Measurements from ENCODE around the gene CORO7. TPM values are rescaled to one million over a fixed set of nuclear protein-coding genes. Genes with fewer than 3 reads are reported as not detected.

CORO7 gene
- total RNA-seq = 24.8 and 35.8 TPM in 2 replicates

DNA sequence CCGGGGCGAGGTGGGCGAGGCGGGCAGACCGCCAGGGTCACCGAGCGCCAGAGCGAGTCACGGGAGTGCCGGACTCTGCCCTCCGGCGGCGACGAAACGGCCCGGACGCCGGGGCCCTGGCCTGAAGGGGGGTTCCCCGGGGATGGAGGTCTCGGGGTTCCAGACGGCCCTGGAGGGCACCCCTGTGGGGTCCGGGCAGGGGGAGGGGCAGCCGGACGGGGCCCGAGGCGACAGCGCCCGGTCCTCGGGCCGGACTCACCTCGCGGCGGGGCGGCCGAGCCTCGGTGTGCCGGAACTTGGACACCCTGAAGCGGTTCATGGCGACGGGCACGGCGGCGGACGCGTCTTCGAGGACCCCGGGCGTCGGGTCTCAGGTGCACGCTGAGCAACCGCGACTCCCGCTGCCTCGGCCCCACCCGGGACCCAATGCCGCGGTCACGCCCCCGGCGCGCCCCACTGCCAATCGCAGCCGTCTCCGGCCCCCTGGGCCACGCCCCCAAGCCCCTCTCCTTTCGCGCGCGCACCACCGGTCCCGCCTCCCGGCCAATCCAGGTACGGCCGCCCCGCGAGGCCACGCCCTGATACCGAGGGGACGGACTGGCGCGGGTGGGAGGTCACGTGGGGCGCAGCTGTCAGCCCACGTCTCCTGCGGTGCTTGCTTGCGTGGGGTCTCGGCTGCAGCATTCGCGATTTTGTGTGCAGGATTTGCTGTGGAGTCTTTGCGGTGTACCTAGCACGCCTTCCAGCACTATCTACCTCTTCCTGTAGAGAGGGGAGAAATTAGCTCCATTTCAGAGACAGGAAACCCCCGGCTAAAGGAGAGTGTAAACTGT, at the start of gene CORO7:
CORO7 (minus strand) TSS at position 397 of the 833 bp plus-strand sequence; CDS start at position 319, 78 bp downstream.
- peak; percentile 68 to 91 for DNase-seq (ENCODE audit: low read depth in 2 of 2)

DNA sequence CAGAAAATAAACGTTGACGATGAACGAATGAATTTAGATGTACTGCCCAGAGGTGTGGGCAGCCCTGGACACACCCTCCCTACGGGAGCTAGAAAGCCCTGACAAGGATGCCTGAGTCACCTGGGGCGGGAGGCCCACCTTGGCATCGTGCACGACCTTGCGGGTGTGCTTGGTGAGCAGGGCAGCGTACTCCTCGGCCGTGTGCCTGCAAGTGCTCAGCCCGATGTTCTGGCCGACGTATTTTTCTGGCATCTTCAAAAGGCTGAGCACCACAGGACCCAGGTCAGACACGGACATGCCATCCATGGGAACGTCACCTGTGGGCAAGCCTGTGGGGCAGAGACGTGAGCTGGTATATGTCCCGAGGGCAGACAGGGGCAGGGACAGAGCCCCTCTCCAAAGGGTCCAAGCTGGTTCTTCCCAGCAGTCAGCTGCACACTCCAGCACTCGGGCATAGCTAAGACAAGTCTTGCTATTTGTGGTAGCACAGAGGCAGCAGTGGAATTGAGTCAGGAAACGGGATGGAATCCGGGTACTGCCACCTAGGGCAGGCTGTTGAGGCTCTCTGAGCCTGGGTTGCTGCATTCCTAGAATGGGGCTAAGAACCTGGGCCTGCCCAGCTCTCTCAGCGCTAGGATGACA, 47.2 kb upstream of the CORO7 start:
- DNase-seq (ENCODE audit: low read depth in 2 of 2) = no peak

DNA sequence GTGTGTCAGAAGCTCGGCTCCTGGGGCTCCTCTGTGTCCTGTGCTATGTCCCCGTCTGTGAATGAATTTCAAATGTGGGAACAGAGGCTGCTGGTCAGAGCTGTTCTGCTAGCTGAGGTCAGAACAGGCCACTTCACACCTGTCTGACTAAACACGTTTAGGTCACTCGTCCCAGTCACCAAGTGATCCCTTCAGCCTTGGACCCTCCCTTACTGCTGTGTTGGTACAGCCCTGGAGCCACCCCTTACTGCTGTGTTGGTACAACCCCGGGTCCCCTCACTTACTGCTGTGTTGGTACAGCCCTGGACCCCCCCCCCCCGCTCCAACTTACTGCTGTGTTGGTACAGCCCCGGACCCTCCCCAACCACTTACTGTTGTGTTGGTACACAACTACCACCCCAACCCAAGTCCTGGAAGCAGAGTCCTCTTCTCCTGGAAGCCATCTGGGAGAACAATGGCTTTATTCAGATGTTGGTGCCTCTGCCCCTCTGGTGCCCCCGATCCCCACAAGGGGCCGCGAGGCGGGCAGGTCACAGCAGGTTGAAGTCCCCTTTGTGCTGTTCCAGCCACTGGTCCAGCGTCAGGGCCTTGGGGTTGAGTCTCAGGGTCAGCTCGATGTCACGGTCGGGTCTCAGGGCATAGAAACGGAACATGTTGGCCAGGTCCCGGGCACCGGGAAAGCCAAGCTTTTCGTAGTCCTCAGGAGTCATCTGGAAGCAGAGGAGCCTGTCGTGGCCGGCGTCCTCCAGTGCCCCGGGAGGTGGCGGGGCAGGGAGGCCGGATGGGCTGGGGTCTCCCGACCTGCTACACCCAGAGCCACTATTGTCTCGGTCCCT, 45.1 kb upstream of the CORO7 start:
- no peak for DNase-seq (ENCODE audit: low read depth in 2 of 2)

DNA sequence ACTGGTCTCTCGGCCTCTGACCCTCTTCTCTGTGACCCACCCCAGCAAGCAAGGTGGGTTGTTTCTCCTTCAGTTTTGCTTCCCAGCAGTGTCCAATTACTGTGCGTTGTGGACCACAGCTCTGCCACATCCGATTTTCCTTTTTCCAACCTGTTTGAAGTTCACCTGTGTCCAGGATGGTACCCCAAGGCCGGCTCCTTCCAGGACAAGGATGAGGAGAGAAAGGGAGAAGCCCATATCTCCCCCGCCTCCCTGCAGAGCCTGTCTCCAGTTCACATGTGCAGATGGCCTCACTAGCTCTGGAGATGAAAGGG, 44.5 kb upstream of the CORO7 start:
- DNase-seq (ENCODE audit: low read depth in 2 of 2) = no peak

DNA sequence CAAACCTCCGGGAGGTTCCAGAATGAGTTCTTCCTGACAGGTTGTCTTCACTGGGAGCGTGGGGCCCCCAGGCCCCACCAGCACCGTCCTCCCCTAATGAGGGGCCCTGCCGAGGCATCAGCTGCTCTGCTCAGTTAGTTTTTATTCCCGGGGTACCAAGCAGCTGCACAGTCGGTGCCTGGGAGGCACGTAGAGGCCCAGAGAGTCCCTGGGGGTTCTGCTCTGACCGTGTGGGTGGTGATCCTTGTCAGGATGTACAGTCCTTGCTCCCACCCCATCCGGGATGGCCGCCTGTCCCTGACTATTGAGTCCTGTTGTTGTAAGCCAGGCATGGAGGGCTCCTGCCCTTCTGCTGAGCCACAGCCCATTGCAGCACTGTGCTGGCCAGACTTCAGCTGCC, 39.6 kb upstream of the CORO7 start:
- DNase-seq (ENCODE audit: low read depth in 2 of 2) = no peak

DNA sequence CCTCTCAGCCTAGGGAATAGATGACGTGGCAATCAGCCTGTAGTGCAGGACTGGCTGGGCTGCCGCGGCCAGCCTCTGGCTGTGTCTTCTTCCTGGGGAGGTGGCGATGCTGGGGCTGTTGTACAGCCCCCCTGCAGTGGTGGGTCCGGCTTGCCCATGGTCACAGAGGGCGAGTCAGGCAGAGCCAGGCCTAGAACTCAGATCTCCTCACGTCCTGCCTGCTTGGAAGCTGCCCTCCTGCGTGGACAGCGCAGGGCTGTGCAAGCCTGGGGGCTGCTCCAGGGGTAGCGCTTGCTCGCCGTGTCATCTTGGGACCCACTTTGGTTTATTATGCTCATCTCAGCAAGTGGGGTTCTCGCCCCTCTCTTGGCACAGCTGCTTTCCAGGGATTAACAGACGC, 38.7 kb upstream of the CORO7 start:
- DNase-seq (ENCODE audit: low read depth in 2 of 2) = no peak

DNA sequence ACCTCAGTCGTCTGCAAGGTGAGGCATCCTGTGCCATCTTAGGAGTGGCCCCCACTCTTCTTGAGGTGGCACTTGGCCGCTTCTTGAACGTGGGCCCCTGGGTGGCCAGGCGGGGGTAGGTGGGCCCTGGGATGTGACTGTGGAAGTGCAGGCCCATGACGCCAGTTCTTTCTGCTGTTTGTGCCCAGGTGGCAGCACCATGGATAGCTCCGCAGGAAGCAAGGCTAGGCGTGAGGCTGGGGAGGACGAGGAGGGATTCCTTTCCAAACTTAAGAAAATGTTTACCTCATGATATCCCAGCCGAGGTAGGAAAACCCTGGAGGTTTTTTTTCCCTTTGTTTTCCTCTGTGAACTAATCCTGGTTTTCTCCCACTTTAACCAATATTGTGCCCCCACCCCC, 38.2 kb upstream of the CORO7 start:
- DNase-seq (ENCODE audit: low read depth in 2 of 2) = no peak

DNA sequence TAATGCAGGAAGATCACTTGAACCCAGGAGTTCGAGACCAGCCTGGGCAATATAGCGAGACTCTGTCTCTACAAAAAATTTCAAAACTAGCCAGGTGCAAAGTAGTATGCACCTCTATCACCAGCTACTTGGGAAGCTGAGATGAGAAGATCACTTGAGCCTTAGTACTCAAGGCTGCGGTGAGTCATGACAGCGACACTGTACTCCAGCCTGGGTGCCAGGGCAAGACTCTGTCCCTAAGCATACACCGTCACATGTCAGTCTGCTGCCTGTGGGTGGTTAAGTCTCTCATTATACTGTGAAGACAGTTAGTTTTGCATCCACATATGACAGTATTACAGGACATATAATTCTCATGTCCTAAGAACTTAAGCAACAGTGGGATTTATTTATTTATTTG, 36.3 kb upstream of the CORO7 start:
- no peak for DNase-seq (ENCODE audit: low read depth in 2 of 2)

DNA sequence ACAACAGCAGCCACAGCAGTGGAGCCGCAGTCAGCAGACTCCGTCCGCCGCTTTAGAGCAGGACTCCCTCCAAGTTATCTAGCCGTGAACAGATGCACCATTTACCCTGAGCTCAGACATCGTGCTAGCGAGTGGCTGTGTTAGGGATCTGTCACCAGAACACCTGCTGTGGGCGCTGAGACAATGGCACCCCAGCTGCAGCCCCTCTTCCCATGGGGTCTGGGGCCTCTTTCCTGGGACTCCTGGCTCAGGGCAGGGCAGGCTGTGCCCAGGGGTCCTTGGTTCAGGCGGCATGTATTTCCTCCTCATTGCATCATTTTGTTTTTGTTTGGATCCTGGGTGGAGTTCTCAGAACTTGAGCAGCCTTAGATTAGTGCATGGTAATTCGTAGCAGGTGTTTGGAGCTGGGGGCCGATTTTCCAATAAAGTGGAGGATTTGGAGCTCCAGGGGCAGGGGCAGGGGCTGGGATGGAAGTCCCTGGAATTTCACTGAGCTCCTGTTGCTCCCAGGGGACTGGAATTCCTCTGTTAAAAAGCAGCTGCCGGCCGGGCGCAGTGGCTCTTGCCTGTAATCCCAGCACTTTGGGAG, 34.6 kb upstream of the CORO7 start:
- DNase-seq (ENCODE audit: low read depth in 2 of 2) = no peak

DNA sequence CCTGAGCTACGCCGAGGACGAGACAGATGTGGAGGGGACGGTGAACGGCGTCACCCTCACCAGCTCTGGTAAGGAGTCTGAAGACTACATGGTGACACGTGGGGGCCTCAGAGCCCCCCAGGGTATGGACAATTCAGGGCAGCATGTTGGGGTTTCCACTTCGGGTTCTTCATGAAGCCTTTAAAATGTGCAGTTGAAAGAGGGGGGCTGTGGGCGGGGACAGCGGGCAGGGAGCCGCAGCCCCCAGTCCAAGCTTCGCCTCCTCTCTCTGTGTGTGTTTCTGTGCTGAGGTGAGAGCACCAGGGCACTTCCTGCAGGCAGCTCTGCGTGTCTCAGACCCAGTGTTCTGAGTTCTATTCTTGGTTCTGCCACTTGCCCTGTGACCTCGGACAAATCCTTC, 34.0 kb upstream of the CORO7 start:
- no peak for DNase-seq (ENCODE audit: low read depth in 2 of 2)

DNA sequence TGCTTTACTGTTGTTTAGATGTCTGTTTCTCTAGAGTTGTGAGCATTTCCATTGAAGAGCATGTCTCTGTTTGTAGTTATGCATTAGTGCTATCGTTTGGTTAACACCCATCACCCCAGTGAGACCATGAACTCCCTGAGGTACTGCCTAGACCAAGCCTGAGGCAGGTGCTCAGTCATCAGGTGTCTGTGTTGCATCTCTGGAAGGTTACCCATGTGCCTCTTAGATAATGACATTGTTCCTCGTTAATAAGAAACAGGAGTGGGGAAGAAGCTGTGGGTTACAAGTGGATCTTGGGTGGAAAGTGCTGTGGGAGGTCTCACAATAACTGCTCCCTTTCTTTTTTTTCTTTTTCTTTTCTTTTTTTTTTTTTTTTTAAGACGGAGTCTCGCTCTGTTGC, 27.6 kb upstream of the CORO7 start:
- no peak for DNase-seq (ENCODE audit: low read depth in 2 of 2)

DNA sequence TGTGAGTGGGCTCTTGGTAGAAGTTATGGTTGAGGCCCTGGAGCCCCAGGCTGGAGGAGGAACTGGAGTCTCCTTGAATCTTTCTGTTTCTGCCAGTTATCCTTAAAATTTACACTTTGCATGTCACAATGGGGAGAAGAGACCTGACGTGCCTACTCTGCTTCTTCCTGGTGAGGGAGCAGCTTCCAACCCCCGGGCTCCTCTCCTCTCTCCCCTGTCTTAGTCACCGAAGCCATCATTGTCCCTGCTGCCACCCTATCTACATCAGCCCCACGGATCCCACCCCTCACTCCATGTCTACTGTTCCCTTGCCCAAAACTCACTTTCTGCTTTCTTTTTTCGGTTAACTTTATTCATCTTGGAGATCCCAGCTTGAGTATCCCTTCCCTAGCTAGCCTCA, 26.9 kb upstream of the CORO7 start:
- no peak for DNase-seq (ENCODE audit: low read depth in 2 of 2)

DNA sequence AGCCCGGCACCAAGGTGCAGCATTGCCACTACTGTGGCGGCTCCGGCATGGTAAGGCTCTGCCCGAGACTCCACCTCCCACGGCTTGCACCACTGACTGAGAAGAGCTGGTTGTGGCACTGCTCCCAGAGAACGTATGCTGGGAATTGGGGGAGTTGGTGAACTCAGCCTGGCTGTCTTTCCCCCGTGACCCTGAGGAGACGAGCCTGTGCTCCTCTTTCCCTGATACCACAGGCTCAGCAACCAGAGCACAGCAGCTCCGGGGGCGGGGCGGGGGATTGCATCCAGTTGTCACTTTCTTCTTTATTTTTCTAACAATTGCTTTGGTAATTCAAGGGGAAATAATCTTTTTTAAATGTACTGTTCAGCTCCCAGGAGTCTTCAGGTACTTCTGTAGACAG, 26.0 kb upstream of the CORO7 start:
- no peak for DNase-seq (ENCODE audit: low read depth in 2 of 2)

DNA sequence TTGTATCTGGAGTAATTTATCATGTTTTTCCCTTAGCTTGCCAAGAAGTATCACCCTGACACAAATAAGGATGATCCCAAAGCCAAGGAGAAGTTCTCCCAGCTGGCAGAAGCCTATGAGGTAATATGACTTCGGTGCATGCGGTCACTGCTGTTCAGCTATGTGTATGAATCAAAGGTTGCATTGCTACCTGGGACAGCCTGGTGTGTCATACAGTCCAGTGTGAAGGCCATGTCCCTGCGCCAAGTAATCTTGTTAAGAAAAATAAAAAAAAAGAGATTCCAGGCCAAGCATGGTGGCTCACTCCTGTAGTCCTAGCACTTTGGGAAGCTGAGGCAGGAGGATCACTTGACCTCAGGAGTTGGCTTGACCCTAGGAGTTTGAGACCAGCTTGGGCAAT, 21.0 kb upstream of the CORO7 start:
- DNase-seq (ENCODE audit: low read depth in 2 of 2) = no peak

DNA sequence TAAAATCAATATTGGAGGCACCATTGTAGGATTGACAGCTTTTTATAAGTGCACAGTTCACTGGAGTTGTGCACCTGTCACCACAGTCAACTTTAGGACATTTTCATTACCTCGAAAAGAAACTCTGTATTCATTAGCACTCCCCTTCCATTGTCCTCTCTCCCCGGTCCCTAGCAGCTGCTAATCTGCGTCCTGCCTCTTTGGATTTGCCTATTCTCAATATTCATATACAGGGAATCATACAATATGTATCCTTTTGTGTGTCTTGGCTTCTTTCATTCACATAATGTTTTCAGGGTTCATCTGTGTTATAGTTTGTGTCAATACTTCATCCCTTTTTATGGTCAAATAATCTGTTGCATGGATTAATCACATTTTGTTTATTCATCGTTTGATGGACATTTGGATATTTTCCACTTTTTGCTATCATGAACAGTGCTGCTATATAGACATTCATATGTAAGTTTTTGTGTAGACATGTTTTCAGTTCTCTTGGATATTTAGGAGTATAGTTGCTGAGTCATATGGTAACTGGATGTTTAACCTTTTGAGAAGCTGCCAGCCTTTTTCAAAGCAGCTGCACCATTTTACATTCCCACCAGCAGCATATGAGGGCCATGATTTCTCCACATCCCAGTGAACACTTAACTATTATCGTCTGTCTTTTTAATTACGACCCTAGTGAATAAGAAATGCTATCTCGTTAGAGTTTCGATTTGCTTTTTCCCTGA, 19.1 kb upstream of the CORO7 start:
- no peak for DNase-seq (ENCODE audit: low read depth in 2 of 2)

DNA sequence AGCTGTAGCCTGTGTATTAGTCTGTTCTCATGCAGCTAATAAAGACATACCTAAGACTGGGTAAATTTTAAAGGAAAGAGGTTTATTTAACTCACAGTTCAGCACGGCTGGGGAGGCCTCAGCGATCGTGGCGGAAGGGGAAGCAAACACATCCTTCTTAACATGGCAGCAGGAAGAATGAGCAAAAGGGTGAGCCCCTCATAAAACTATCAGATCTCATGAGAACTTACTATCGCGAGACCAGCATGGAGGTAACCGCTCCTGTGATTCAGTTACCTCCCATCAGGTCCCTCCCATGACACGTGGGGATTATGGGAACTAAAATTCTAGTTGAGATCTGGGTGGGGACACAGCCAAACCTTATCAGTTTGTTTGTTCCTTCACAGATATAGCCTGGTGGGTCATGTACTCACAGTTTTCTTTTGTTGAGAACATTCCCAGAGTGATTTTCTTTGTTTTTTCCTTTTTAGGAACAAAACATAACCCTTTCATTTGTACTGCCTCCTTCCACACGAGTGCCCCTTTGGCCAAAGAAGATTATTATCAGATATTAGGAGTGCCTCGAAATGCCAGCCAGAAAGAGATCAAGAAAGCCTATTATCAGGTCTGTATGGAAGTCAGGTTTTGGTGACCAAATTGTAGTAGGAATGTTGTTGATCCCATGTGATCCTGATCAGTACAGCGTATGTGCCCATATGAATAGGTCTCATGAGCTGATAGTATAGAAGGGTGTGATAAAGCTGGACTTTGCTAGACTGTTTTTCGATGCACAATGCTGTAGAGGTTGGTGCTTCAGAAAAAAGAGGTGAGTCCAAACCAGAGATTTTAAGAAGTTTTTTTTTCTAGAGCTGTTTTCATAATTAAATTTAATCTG, 17.8 kb upstream of the CORO7 start:
- no peak for DNase-seq (ENCODE audit: low read depth in 2 of 2)

DNA sequence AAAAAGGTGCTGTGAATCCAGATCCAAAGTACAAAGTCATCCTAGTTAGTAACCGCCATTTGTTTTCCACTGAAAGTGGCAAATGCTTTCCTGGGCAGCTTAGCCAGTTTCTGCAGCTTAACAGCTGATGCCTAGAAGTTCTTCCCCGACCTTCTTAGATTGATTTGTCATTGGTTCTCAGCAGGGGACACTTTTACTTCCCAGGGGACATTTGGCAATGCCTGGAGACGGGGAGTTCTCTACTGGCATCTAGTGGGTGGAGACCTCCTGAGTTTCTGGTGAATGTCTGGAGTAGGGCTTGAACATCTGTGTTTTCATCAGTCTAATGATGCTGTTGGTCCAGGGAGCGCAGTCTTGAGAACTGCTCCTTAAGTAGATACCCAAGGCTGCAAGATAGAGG, 16.8 kb upstream of the CORO7 start:
- DNase-seq (ENCODE audit: low read depth in 2 of 2) = no peak

DNA sequence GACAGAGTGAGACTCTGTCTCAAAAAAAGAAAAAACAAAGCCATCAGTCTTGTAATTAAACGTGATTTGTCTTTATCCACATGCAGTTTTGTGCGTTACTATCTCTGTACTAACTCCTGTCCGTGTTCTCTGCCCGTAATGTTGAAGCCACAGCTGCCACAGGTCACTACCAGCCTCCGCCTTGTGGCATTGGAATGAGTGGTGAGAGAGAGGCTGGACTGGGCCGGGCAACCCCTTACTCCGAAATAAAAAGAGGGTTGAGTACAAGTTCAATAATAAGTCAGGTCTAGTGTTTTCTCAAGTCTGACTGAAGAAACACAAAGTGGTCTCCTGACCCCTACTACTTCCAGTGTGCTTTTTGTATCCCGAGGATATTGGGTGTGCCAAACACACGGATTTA, 14.6 kb upstream of the CORO7 start:
- DNase-seq (ENCODE audit: low read depth in 2 of 2) = no peak

DNA sequence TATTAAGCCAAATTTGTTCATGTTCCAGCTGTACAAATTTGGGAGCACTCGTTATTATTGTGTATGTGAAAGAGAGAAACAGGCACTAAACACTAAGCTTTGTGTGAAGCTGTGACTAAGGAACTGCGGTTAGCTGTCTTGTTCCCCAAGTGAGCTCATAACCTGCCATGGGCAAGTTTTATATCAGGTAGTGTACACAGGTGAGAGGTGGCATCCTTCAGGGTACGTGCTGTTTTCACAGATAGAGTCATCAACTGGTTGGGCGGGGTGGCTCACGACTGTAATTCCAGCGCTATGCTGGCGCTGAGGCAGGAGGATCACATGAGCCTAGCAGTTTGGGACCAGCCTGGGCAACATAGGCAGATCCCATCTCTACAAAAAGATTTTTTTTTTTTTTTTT, 12.1 kb upstream of the CORO7 start:
- DNase-seq (ENCODE audit: low read depth in 2 of 2) = no peak

DNA sequence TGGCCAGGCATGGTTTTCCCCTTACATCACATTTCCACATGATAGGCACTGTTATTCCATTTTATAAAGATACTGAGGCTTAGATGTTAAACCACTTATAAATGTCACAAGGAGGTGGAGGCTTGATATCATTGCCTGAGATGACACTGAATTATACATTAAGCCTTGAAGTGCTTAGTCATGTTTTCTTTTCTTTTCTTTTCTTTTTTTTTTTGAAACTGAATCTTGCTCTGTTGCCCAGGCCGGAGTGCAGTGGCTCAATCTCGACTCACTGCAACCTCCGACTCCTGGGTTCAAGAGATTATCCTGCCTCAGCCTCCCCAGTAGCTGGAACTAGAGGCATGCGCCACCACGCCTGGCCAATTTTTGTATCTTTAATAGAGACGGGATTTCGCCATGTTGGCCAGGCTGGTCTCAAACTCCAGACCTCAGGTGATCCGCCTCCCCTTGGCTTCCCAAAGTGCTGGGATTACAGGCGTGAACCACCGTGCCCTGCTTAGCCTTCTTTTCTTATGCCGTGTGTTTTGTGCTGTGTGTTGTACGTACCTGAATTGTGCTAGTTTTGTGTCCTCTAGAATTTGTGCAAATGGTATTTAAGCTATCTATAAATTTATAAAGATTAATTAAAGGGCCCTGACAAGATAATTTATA, 10.5 kb upstream of the CORO7 start:
- DNase-seq (ENCODE audit: low read depth in 2 of 2) = no peak

Data from dermis microvascular lymphatic vessel endothelial cell (primary cell).